Measurements from ENCODE around the gene TRIM26. TPM values are rescaled to one million over a fixed set of nuclear protein-coding genes. Genes with fewer than 3 reads are reported as not detected.
A peak's percentile ranks its signal among the peaks of the same experiment; 100 is the strongest.

TRIM26 gene
- total and polyA plus RNA-seq, 2 experiments from 2014 or later, result 11.0 to 38.0 TPM

GRCh38 chr6:30171677-30172471, 41.3 kb downstream of the TRIM26 start:
- Mint-ChIP-seq H3K36me3 (ENCODE audit: low read depth) (no peaks in the 10 kb centered on the region), H3K4me1 (peaks cover 12% of the 10 kb centered on the region; the same call in 2 of the 3 replicates), H3K4me3 (peak overlapping the region; percentile 69), H3K27ac (no peak overlapping the region), H3K9me3 (no peaks in the 10 kb centered on the region), H3K27me3 (ENCODE audit: insufficient read depth, low read depth, poor library complexity) (peaks cover 37% of the 10 kb centered on the region)
- Histone ChIP-seq H4K20me1 (replicated peaks; ENCODE audit: insufficient read depth) (no peaks in the 10 kb centered on the region), H3F3A (replicated peaks; ENCODE audit: low read depth) (0 out of 2 replicates have a peak, but pooled peaks cover 4% of the 10 kb centered on the region), H3K36me3 (ENCODE audit: insufficient read depth) (no peaks in the 10 kb centered on the region), H3K4me2 (peak overlapping the region; percentile 83), H3K79me2 (replicated peaks; ENCODE audit: insufficient read depth) (no peaks in the 10 kb centered on the region), H3K4me1 (ENCODE audit: insufficient read depth) (no peaks in the 10 kb centered on the region), H3K27ac (ENCODE audit: low read depth) (no peak overlapping the region), H3K27me3 (ENCODE audit: insufficient read depth) (peaks cover 53% of the 10 kb centered on the region), H3K4me3 (peak overlapping the region; percentile 60), H2AFZ (peak overlapping the region; percentile 94), H3K9me2 (ENCODE audit: insufficient read depth) (no peaks in the 10 kb centered on the region)
- peak; percentile 75 for ATAC-seq
- TF ChIP-seq ZNF114 (CRISPR knock-in tag; IDR thresholded peaks at IDR 0.05), result no peak
- peak; percentile 6 for TF ChIP-seq JUNB (IDR thresholded peaks at IDR 0.05; ENCODE audit: unreplicated experiment)
- no peak for TF ChIP-seq ETS1 (IDR thresholded peaks at IDR 0.05)
- TF ChIP-seq NANOG (IDR thresholded peaks at IDR 0.05; ENCODE audit: borderline replicate concordance), result no peak
- TF ChIP-seq ZNF331 (CRISPR knock-in tag; IDR thresholded peaks at IDR 0.05; ENCODE audit: low read depth), result no peak; the same call in 1 of the 2 replicates
- TF ChIP-seq POLR2AphosphoS5 (IDR thresholded peaks at IDR 0.05; ENCODE audit: low read depth), result no peak
- TF ChIP-seq CTCF (conservative IDR thresholded peaks at IDR 0.05; ENCODE audit: low read depth in 2 of 2), result peak; percentile 35 to 48
- peak; percentile 41 for TF ChIP-seq EZH2 (IDR thresholded peaks at IDR 0.05; ENCODE audit: low read depth, unreplicated experiment)
- no peak for TF ChIP-seq STAT1 (IDR thresholded peaks at IDR 0.05; ENCODE audit: unreplicated experiment)
- TF ChIP-seq EZH2phosphoT487 (IDR thresholded peaks at IDR 0.05; ENCODE audit: unreplicated experiment), result no peak
- peak; percentile 87 for DNase-seq (ENCODE audit: low spot score)

Data from GM23338 (cell line).